ENCODE measurements around the gene HDAC7. TPM values are rescaled to one million over a fixed set of nuclear protein-coding genes. Genes with fewer than 3 reads are reported as not detected.

HDAC7 gene
- total RNA-seq, 1 donor from 2014 or later: 93.2 TPM

GRCh38 chr12:47839214-47839876, 19.6 kb upstream of the HDAC7 start:
- H3K4me1 Mint-ChIP-seq (ENCODE audit: low read depth): peaks cover 12% of the 10 kb centered on the region
- DNase-seq (ENCODE audit: low spot score): no peak
- TF ChIP-seq CTCF (IDR thresholded peaks at IDR 0.05): no peak
- H3K27ac Mint-ChIP-seq (ENCODE audit: unreplicated experiment): no peak overlapping the region
- H3K36me3 Mint-ChIP-seq (ENCODE audit: low read depth): no peaks in the 10 kb centered on the region
- no peaks in the 10 kb centered on the region for H3K9me3 Mint-ChIP-seq (ENCODE audit: low read depth)
- H3K27me3 Mint-ChIP-seq (ENCODE audit: low read depth): peaks cover 4% of the 10 kb centered on the region
- H3K4me3 Mint-ChIP-seq (ENCODE audit: unreplicated experiment): no peak overlapping the region

- Mint-ChIP-seq H3K4me1 (ENCODE audit: low read depth) (peaks cover 12% of the 10 kb centered on the region), H3K9me3 (ENCODE audit: low read depth) (no peaks in the 10 kb centered on the region), H3K36me3 (ENCODE audit: low read depth) (no peaks in the 10 kb centered on the region), H3K27me3 (ENCODE audit: low read depth) (peaks cover 4% of the 10 kb centered on the region), H3K27ac (ENCODE audit: unreplicated experiment) (no peak overlapping the region), H3K4me3 (ENCODE audit: unreplicated experiment) (no peak overlapping the region)
- TF ChIP-seq CTCF (IDR thresholded peaks at IDR 0.05): peak; percentile 86
- no peak for DNase-seq (ENCODE audit: low spot score)
These were observed 18.7 kb upstream of the HDAC7 start for GRCh38 chr12:47838286-47838931.

GRCh38 chr12:47837190-47838171, 17.8 kb upstream of the HDAC7 start:
- TF ChIP-seq CTCF (IDR thresholded peaks at IDR 0.05): peak; percentile 96
- peaks cover 4% of the 10 kb centered on the region for H3K27me3 Mint-ChIP-seq (ENCODE audit: low read depth)
- H3K4me3 Mint-ChIP-seq (ENCODE audit: unreplicated experiment): no peak overlapping the region
- no peaks in the 10 kb centered on the region for H3K36me3 Mint-ChIP-seq (ENCODE audit: low read depth)
- no peak overlapping the region for H3K27ac Mint-ChIP-seq (ENCODE audit: unreplicated experiment)
- no peak for DNase-seq (ENCODE audit: low spot score)
- H3K9me3 Mint-ChIP-seq (ENCODE audit: low read depth): no peaks in the 10 kb centered on the region
- peaks cover 12% of the 10 kb centered on the region for H3K4me1 Mint-ChIP-seq (ENCODE audit: low read depth)

- H3K27ac Mint-ChIP-seq (ENCODE audit: unreplicated experiment): no peak overlapping the region
These were observed 16.1 kb upstream of the HDAC7 start for GRCh38 chr12:47835831-47836155.

More at GRCh38 chr12:47835831-47836155, 16.1 kb upstream of the HDAC7 start:
- TF ChIP-seq CTCF (IDR thresholded peaks at IDR 0.05): no peak
- no peaks in the 10 kb centered on the region for H3K36me3 Mint-ChIP-seq (ENCODE audit: low read depth)
- H3K27me3 Mint-ChIP-seq (ENCODE audit: low read depth): peaks cover 4% of the 10 kb centered on the region
- no peaks in the 10 kb centered on the region for H3K9me3 Mint-ChIP-seq (ENCODE audit: low read depth)
- H3K4me3 Mint-ChIP-seq (ENCODE audit: unreplicated experiment): no peak overlapping the region
- peak; percentile 8 for DNase-seq (ENCODE audit: low spot score)
- H3K4me1 Mint-ChIP-seq (ENCODE audit: low read depth): peaks cover 12% of the 10 kb centered on the region

Data from chondrocyte (in vitro differentiated cells).